ENCODE data around the gene BMP7.

Gene BMP7

DNA sequence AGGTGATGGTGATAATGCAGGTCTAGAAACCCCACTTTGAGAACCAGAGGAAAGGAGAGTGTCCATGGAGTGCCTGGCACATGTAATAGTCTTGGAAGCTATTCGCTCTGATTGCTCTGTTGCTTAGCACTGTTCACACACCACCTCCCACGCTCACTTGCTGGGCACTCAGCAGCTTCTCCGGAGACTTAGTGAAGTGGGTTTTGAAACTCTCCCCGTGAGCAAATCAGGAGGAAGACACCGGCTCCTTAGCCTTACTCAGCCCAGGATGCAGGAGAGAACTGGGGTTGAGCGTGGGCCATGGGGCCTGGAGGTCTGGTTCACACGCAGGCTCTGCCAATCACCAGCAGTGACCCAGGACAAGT is 22.2 kb downstream of the BMP7 start:
- no peak overlapping the region for H3K4me2 ChIP-seq (ENCODE audit: low read depth, low read length, poor library complexity, severe bottlenecking)
- H2AFZ ChIP-seq (ENCODE audit: low read length): peak overlapping the region; percentile 58
- no peaks in the 10 kb centered on the region for H3K36me3 ChIP-seq (ENCODE audit: insufficient read depth, low read length)
- H3K79me2 ChIP-seq (ENCODE audit: insufficient read depth, low read length): no peaks in the 10 kb centered on the region
- H3F3A ChIP-seq (ENCODE audit: low read depth): no peaks in the 10 kb centered on the region
- no peaks in the 10 kb centered on the region for H3K27me3 ChIP-seq (ENCODE audit: insufficient read depth, low read length, poor library complexity, severe bottlenecking)
- no peaks in the 10 kb centered on the region for H3K9me2 ChIP-seq (replicated peaks; ENCODE audit: low read depth, low read length)
- peaks cover 34% of the 10 kb centered on the region for H3K4me1 ChIP-seq (ENCODE audit: insufficient read depth, low read length, poor library complexity, severe bottlenecking)
- no peaks in the 10 kb centered on the region for H3K9me3 ChIP-seq (ENCODE audit: insufficient read depth, low read depth, low read length)
- H3K9ac ChIP-seq (ENCODE audit: low read depth, low read length, poor library complexity, severe bottlenecking): no peak overlapping the region
- no peak for TF ChIP-seq CTCF (conservative IDR thresholded peaks at IDR 0.05; ENCODE audit: low read length)
- no peak for TF ChIP-seq EZH2phosphoT487 (IDR thresholded peaks at IDR 0.05; ENCODE audit: borderline replicate concordance)
- no peaks in the 10 kb centered on the region for H4K20me1 ChIP-seq (ENCODE audit: insufficient read depth, low read length, poor library complexity, severe bottlenecking)
- no peak overlapping the region for H3K4me3 ChIP-seq (ENCODE audit: low read length, poor library complexity, severe bottlenecking)

GRCh38 chr20:57243480-57244220 is 22.8 kb downstream of the BMP7 start:
- Histone ChIP-seq H4K20me1 (ENCODE audit: insufficient read depth, low read length, poor library complexity, severe bottlenecking) (no peaks in the 10 kb centered on the region), H3K36me3 (ENCODE audit: insufficient read depth, low read length) (no peaks in the 10 kb centered on the region), H3K4me1 (ENCODE audit: insufficient read depth, low read length, poor library complexity, severe bottlenecking) (peaks cover 29% of the 10 kb centered on the region), H3K79me2 (ENCODE audit: insufficient read depth, low read length) (no peaks in the 10 kb centered on the region), H3K9me2 (replicated peaks; ENCODE audit: low read depth, low read length) (no peaks in the 10 kb centered on the region), H3K4me2 (ENCODE audit: low read depth, low read length, poor library complexity, severe bottlenecking) (no peak overlapping the region), H3K4me3 (ENCODE audit: low read length, poor library complexity, severe bottlenecking) (no peak overlapping the region), H3K27me3 (ENCODE audit: insufficient read depth, low read length, poor library complexity, severe bottlenecking) (no peaks in the 10 kb centered on the region), H2AFZ (ENCODE audit: low read length) (peak overlapping the region; percentile 58), H3K9ac (ENCODE audit: low read depth, low read length, poor library complexity, severe bottlenecking) (no peak overlapping the region), H3K9me3 (ENCODE audit: insufficient read depth, low read depth, low read length) (no peaks in the 10 kb centered on the region), H3F3A (ENCODE audit: low read depth) (no peaks in the 10 kb centered on the region)
- 0 out of 2 replicates have a peak, but pooled peaks have one; percentile 16 for TF ChIP-seq CTCF (conservative IDR thresholded peaks at IDR 0.05; ENCODE audit: low read length)
- no peak for TF ChIP-seq EZH2phosphoT487 (IDR thresholded peaks at IDR 0.05; ENCODE audit: borderline replicate concordance)

DNA sequence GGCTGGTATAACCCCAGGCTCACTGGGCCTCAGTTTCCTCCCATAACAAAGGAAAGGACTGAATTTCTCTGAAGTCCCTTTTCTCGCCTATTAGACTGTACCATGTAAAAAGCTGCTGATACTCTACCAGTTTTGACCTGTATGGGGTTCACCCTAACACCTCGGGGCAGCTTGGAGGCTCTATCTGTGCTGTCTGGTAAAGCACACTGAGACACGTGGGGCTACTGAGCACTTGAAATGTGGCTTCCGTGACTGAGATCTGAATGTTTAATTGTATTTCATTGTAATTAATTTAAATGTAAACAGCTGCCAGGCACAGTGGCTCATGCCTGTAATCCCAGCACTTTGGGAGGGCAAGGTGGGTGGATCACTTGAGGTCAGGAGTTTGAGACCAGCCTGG is 24.0 kb downstream of the BMP7 start:
- Histone ChIP-seq H3K36me3 (ENCODE audit: insufficient read depth, low read length) (no peaks in the 10 kb centered on the region), H2AFZ (ENCODE audit: low read length) (no peak overlapping the region), H3K27me3 (ENCODE audit: insufficient read depth, low read length, poor library complexity, severe bottlenecking) (no peaks in the 10 kb centered on the region), H3K9me2 (replicated peaks; ENCODE audit: low read depth, low read length) (no peaks in the 10 kb centered on the region), H3K9me3 (ENCODE audit: insufficient read depth, low read depth, low read length) (no peaks in the 10 kb centered on the region), H3K4me1 (ENCODE audit: insufficient read depth, low read length, poor library complexity, severe bottlenecking) (peaks cover 18% of the 10 kb centered on the region), H3K79me2 (ENCODE audit: insufficient read depth, low read length) (no peaks in the 10 kb centered on the region), H3K4me2 (ENCODE audit: low read depth, low read length, poor library complexity, severe bottlenecking) (no peak overlapping the region), H4K20me1 (ENCODE audit: insufficient read depth, low read length, poor library complexity, severe bottlenecking) (no peaks in the 10 kb centered on the region), H3K4me3 (ENCODE audit: low read length, poor library complexity, severe bottlenecking) (no peak overlapping the region), H3F3A (ENCODE audit: low read depth) (no peaks in the 10 kb centered on the region), H3K9ac (ENCODE audit: low read depth, low read length, poor library complexity, severe bottlenecking) (no peak overlapping the region)
- no peak for TF ChIP-seq CTCF (conservative IDR thresholded peaks at IDR 0.05; ENCODE audit: low read length)
- TF ChIP-seq EZH2phosphoT487 (IDR thresholded peaks at IDR 0.05; ENCODE audit: borderline replicate concordance): no peak
